Measurements from ENCODE around the gene ZCCHC7. TPM values are rescaled to one million over a fixed set of nuclear protein-coding genes. Genes with fewer than 3 reads are reported as not detected.

ZCCHC7 gene
- total and polyA plus RNA-seq, 4 donors = 3.3 to 9.7 (median 7.6) TPM

GRCh38 chr9:37337301-37337890 lies 217.0 kb downstream of the ZCCHC7 start:
- Histone ChIP-seq H3K9me3 (ENCODE audit: control insufficient read depth in 4 of 4, low read length in 3 of 4) (no peaks in the 10 kb centered on the region), H3K27ac (ENCODE audit: low read depth in 1 of 2, low read length in 2 of 2) (no peak overlapping the region), H3K4me1 (ENCODE audit: control insufficient read depth in 4 of 4, insufficient read depth in 4 of 4, low read length in 3 of 4) (no peaks in the 10 kb centered on the region), H3K27me3 (ENCODE audit: control insufficient read depth in 4 of 4, insufficient read depth in 4 of 4, low read length in 3 of 4) (no peaks in the 10 kb centered on the region), H3K9ac (ENCODE audit: low read depth in 1 of 2, low read length in 2 of 2) (no peak overlapping the region), H3K36me3 (ENCODE audit: control insufficient read depth in 4 of 4, insufficient read depth in 3 of 4, low read depth in 1 of 4, low read length in 3 of 4) (no peaks in the 10 kb centered on the region), H3K4me3 (ENCODE audit: low read depth in 1 of 3, low read length in 3 of 3) (no peak overlapping the region)
- TF ChIP-seq FOXA2 (IDR thresholded peaks at IDR 0.05) (no peak), YY1 (IDR thresholded peaks at IDR 0.05) (no peak), EGR1 (IDR thresholded peaks at IDR 0.05; ENCODE audit: low read depth in 2 of 2) (no peak), TAF1 (conservative IDR thresholded peaks at IDR 0.05) (no peak), RAD21 (IDR thresholded peaks at IDR 0.05) (no peak), NR2F2 (IDR thresholded peaks at IDR 0.05) (no peak), JUND (IDR thresholded peaks at IDR 0.05) (no peak), SP1 (IDR thresholded peaks at IDR 0.05) (no peak), REST (IDR thresholded peaks at IDR 0.05) (no peak), GABPA (IDR thresholded peaks at IDR 0.05 in 1 of 2, conservative IDR thresholded peaks at IDR 0.05 in 1 of 2) (no peak), HNF4G (IDR thresholded peaks at IDR 0.05) (no peak), HNF4A (conservative IDR thresholded peaks at IDR 0.05) (no peak), FOXA1 (IDR thresholded peaks at IDR 0.05) (no peak), RXRA (IDR thresholded peaks at IDR 0.05) (no peak)
- TF ChIP-seq, protein P1, sequence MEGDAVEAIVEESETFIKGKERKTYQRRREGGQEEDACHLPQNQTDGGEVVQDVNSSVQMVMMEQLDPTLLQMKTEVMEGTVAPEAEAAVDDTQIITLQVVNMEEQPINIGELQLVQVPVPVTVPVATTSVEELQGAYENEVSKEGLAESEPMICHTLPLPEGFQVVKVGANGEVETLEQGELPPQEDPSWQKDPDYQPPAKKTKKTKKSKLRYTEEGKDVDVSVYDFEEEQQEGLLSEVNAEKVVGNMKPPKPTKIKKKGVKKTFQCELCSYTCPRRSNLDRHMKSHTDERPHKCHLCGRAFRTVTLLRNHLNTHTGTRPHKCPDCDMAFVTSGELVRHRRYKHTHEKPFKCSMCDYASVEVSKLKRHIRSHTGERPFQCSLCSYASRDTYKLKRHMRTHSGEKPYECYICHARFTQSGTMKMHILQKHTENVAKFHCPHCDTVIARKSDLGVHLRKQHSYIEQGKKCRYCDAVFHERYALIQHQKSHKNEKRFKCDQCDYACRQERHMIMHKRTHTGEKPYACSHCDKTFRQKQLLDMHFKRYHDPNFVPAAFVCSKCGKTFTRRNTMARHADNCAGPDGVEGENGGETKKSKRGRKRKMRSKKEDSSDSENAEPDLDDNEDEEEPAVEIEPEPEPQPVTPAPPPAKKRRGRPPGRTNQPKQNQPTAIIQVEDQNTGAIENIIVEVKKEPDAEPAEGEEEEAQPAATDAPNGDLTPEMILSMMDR (IDR thresholded peaks at IDR 0.05; ENCODE audit: low read depth, low read length, missing input control) = no peak
- TF ChIP-seq, protein P2, sequence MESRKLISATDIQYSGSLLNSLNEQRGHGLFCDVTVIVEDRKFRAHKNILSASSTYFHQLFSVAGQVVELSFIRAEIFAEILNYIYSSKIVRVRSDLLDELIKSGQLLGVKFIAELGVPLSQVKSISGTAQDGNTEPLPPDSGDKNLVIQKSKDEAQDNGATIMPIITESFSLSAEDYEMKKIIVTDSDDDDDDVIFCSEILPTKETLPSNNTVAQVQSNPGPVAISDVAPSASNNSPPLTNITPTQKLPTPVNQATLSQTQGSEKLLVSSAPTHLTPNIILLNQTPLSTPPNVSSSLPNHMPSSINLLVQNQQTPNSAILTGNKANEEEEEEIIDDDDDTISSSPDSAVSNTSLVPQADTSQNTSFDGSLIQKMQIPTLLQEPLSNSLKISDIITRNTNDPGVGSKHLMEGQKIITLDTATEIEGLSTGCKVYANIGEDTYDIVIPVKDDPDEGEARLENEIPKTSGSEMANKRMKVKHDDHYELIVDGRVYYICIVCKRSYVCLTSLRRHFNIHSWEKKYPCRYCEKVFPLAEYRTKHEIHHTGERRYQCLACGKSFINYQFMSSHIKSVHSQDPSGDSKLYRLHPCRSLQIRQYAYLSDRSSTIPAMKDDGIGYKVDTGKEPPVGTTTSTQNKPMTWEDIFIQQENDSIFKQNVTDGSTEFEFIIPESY (IDR thresholded peaks at IDR 0.05) = no peak
- 84% methylated on average over 7 of the region's 7 CpGs for WGBS
- peak; percentile 38 for DNase-seq (ENCODE audit: low spot score)

DNA sequence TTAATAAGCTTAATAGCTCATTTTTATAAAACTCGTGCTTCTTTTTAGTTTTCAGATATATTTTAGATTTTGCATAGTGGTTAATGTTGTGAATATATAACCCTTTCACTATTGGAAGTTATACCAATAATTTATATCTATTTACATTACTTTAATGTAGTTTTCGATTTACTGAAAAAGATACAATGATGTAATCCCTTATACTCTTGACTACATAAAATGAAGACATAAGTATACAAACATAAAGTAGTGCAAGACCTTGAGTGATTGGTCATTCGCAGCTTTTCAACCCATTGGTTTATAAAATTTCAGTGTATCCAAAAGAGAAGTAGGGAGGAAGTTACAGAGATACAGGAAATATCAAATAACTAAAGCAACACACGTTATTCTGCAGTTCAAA lies 217.8 kb downstream of the ZCCHC7 start:
- 86% methylated on average over 4 of the region's 4 CpGs for WGBS
- Histone ChIP-seq H3K27ac (ENCODE audit: low read depth in 1 of 2, low read length in 2 of 2) (no peak overlapping the region), H3K4me1 (ENCODE audit: control insufficient read depth in 4 of 4, insufficient read depth in 4 of 4, low read length in 3 of 4) (no peaks in the 10 kb centered on the region), H3K36me3 (ENCODE audit: control insufficient read depth in 4 of 4, insufficient read depth in 3 of 4, low read depth in 1 of 4, low read length in 3 of 4) (no peaks in the 10 kb centered on the region), H3K4me3 (ENCODE audit: low read depth in 1 of 3, low read length in 3 of 3) (no peak overlapping the region), H3K9ac (ENCODE audit: low read depth in 1 of 2, low read length in 2 of 2) (no peak overlapping the region), H3K9me3 (ENCODE audit: control insufficient read depth in 4 of 4, low read length in 3 of 4) (no peaks in the 10 kb centered on the region), H3K27me3 (ENCODE audit: control insufficient read depth in 4 of 4, insufficient read depth in 4 of 4, low read length in 3 of 4) (no peaks in the 10 kb centered on the region)
- DNase-seq (ENCODE audit: low spot score) = no peak
- no peak for TF ChIP-seq FOXA1 (IDR thresholded peaks at IDR 0.05)
- no peak for TF ChIP-seq SP1 (IDR thresholded peaks at IDR 0.05)
- TF ChIP-seq EGR1 (IDR thresholded peaks at IDR 0.05; ENCODE audit: low read depth in 2 of 2) = no peak
- TF ChIP-seq GABPA (IDR thresholded peaks at IDR 0.05 in 1 of 2, conservative IDR thresholded peaks at IDR 0.05 in 1 of 2) = no peak
- TF ChIP-seq TAF1 (conservative IDR thresholded peaks at IDR 0.05) = no peak
- TF ChIP-seq, protein P1 (IDR thresholded peaks at IDR 0.05; ENCODE audit: low read depth, low read length, missing input control) = no peak
- TF ChIP-seq, protein P2 (IDR thresholded peaks at IDR 0.05) = no peak
